Keratinocyte (primary cell): ENCODE results near the gene ATP12A. TPM values are rescaled to one million over a fixed set of nuclear protein-coding genes. Genes with fewer than 3 reads are reported as not detected.
A peak's percentile ranks its signal among the peaks of the same experiment; 100 is the strongest.

Experiments used
- DNase-seq: peaks from one replicate; pipeline ENCODE4 v3.0.0-alpha.2; 2011; ENCODE audit warnings: low read depth, missing footprints, low spot score
- FAIRE-seq: peaks from 2 replicates; lab custom pipeline; 2011; peaks lifted over from hg19 to GRCh38; lab: Jason Lieb, UNC
- H2AFZ ChIP-seq: 2 replicates; pipeline ENCODE4 v1.6.0; 2012; ENCODE audit warnings: low read length, control low read depth, inconsistent platforms; ENCODE audit not compliant: control insufficient read depth
- H3K27ac ChIP-seq: 2 replicates; pipeline ENCODE4 v1.5.1; 2011; ENCODE audit warnings: low read length; ENCODE audit not compliant: control insufficient read depth, insufficient read depth
- H3K27me3 ChIP-seq: 3 replicates; pipeline ENCODE4 v1.6.0; 2011; ENCODE audit warnings: low read length; ENCODE audit not compliant: control insufficient read depth, insufficient read depth; ENCODE audit errors: extremely low read depth
- H3K36me3 ChIP-seq, 2 experiments: 2 replicates in 1 of 2; 3 replicates in 1 of 2; pipeline ENCODE4 v1.5.1; 2011; ENCODE audit warnings: low read length in 2 of 2, mild to moderate bottlenecking in 1 of 2; ENCODE audit not compliant: control insufficient read depth in 2 of 2, insufficient read depth in 2 of 2; ENCODE audit errors: extremely low read depth in 1 of 2
- H3K4me1 ChIP-seq: 3 replicates; pipeline ENCODE4 v1.5.1; 2011; ENCODE audit warnings: low read length; ENCODE audit not compliant: control insufficient read depth, insufficient read depth; ENCODE audit errors: extremely low read depth
- H3K4me2 ChIP-seq: 3 replicates; pipeline ENCODE4 v1.6.0; 2011; ENCODE audit warnings: low read depth, low read length; ENCODE audit not compliant: control insufficient read depth, insufficient read depth; ENCODE audit errors: extremely low read depth
- H3K4me3 ChIP-seq, 3 experiments: fragments of 200-600 bp in 1 of 3; sonication (generic) in 1 of 3; 2 replicates in 2 of 3; 3 replicates in 1 of 3; pipeline ENCODE4 v1.5.1; 2011 to 2016; ENCODE audit warnings: low read length in 3 of 3, mild to moderate bottlenecking in 3 of 3, control low read depth in 2 of 3, inconsistent platforms in 1 of 3, low read depth in 1 of 3, mixed read lengths in 1 of 3, mixed run types in 1 of 3, moderate library complexity in 1 of 3; ENCODE audit not compliant: control insufficient read depth in 2 of 3, insufficient read depth in 2 of 3; ENCODE audit errors: extremely low read depth in 1 of 3
- H3K79me2 ChIP-seq: 2 replicates; pipeline ENCODE4 v1.6.0; 2012; ENCODE audit warnings: low read length; ENCODE audit not compliant: control insufficient read depth, insufficient read depth
- H3K9ac ChIP-seq: 3 replicates; pipeline ENCODE4 v1.6.0; 2011; ENCODE audit warnings: low read length; ENCODE audit not compliant: control insufficient read depth, insufficient read depth; ENCODE audit errors: extremely low read depth
- H3K9me1 ChIP-seq: 3 replicates; pipeline ENCODE4 v1.6.0; 2011; ENCODE audit warnings: low read length; ENCODE audit not compliant: control insufficient read depth, insufficient read depth; ENCODE audit errors: extremely low read depth
- H3K9me3 ChIP-seq: 2 replicates; pipeline ENCODE4 v1.5.1; 2012; ENCODE audit warnings: low read depth, low read length; ENCODE audit not compliant: control insufficient read depth
- H4K20me1 ChIP-seq: 3 replicates; pipeline ENCODE4 v1.6.0; 2011; ENCODE audit warnings: low read length; ENCODE audit not compliant: control insufficient read depth, insufficient read depth; ENCODE audit errors: extremely low read depth
- EZH2 ChIP-seq: IDR thresholded peaks from one replicate; pipeline ENCODE4 v1.6.1; 2012; ENCODE audit warnings: inconsistent platforms, mild to moderate bottlenecking, low read length, moderate library complexity
- dilution Hi-C: fragments of 300-500 bp; cut with MboI; formaldehyde crosslinking; loops from one replicate; pipeline ENCODE4 v1.7.0; 2020; ENCODE audit warnings: low sequenced_read_pairs; ENCODE audit not compliant: extremely low pct_ligation_motif_present
- polyA plus RNA-seq, 5 experiments: library from polyadenylated mRNA; depleted of rRNA in 3 of 5; stranded (reverse) in 3 of 5; stranded (forward) in 1 of 5; unstranded in 1 of 5; fragments of >200 nt; gene quantifications; 1 replicate in 1 of 5; 2 replicates in 3 of 5; 3 replicates in 1 of 5; pipeline versions ENCODE4 v1.2.1 to v1.2.3, GENCODE V29; 2011 to 2012; ENCODE audit warnings: missing spikeins in 2 of 5, low read depth in 1 of 5, low replicate concordance in 1 of 5
- TF ChIP-seq, protein P1 (sequence below), 3 experiments: IDR thresholded peaks in 1 of 3; conservative IDR thresholded peaks in 1 of 3; optimal IDR thresholded peaks in 1 of 3; 2 replicates in 2 of 3; 3 replicates in 1 of 3; pipeline versions ENCODE3 to v1.5.1; 2011; ENCODE audit warnings: low read length in 3 of 3, mild to moderate bottlenecking in 3 of 3, moderate library complexity in 2 of 3, control low read depth in 1 of 3, inconsistent platforms in 1 of 3; ENCODE audit not compliant: insufficient read depth in 2 of 3; ENCODE audit errors: extremely low read depth in 1 of 3

Gene ATP12A
- polyA plus RNA-seq, 1 donor (not counting 4 experiments of a cell fraction or from before 2014, with no cell fraction given), result 0.79 TPM

DNA sequence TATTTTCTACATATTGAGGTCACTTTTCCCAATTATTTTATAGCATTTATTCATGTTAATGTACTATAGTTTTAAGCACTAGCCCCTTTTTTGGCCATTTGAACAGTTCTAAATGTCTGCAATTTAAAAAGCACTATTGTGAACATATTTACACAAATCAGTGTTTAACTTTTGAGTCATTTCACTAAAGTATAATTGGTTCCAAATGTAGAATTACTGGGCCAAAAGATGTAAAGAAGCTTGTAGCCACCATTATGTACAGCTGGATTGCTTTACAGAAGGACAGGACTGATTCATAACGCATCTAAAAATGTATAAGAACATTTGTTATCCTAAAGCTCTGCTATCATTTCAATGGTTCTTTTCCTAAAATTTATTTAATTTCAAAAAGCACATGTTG is 16.6 kb upstream of the ATP12A start:
- Histone ChIP-seq H3K9ac (no peak overlapping the region), H3K4me3 (no peak overlapping the region), H3K27me3 (no peaks in the 10 kb centered on the region), H4K20me1 (no peaks in the 10 kb centered on the region), H3K27ac (no peak overlapping the region), H2AFZ (no peak overlapping the region), H3K79me2 (no peaks in the 10 kb centered on the region), H3K9me1 (no peaks in the 10 kb centered on the region), H3K4me2 (no peak overlapping the region), H3K9me3 (no peaks in the 10 kb centered on the region), H3K4me1 (peaks cover 22% of the 10 kb centered on the region), H3K36me3 (no peaks in the 10 kb centered on the region)
- no peak for FAIRE-seq
- no peak for DNase-seq
- TF ChIP-seq, protein P1, sequence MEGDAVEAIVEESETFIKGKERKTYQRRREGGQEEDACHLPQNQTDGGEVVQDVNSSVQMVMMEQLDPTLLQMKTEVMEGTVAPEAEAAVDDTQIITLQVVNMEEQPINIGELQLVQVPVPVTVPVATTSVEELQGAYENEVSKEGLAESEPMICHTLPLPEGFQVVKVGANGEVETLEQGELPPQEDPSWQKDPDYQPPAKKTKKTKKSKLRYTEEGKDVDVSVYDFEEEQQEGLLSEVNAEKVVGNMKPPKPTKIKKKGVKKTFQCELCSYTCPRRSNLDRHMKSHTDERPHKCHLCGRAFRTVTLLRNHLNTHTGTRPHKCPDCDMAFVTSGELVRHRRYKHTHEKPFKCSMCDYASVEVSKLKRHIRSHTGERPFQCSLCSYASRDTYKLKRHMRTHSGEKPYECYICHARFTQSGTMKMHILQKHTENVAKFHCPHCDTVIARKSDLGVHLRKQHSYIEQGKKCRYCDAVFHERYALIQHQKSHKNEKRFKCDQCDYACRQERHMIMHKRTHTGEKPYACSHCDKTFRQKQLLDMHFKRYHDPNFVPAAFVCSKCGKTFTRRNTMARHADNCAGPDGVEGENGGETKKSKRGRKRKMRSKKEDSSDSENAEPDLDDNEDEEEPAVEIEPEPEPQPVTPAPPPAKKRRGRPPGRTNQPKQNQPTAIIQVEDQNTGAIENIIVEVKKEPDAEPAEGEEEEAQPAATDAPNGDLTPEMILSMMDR (optimal IDR thresholded peaks at IDR 0.05 in 1 of 3, IDR thresholded peaks at IDR 0.05 in 1 of 3, conservative IDR thresholded peaks at IDR 0.05 in 1 of 3; ENCODE audit: extremely low read depth in 1 of 3, insufficient read depth in 2 of 3, low read length in 3 of 3), result no peak
- no peak for TF ChIP-seq EZH2
- dilution Hi-C loops, result no loop called here

DNA sequence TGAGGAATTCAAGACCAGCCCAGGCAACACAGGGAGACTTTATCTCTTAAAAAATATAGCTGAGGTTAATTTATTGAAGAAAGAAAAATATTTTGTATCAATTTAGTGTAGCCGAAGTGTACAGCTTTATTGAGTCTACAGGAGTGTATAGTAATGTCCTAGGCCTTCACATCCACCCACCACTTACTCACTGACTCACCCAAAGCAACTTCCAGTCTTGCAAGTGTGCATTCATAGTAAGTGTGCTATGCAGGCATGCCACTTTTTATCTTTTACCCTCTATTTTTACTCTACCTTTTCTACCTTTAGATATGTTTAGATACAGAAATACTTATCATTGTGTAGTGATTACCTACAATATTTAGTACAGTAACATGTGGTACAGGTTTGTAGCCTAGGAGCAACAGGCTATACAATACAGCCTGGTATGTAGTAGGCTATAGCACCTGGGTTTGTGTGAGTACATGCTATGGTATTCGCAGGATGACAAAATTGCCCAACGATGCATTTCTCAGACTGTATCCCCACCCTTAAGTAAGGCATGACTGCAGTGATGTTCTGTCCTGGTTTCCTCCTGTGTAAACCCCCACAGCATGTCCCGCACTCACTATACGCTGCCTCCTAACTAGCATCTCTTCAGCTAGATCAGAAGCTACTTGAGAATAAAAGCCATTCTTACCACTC is 15.3 kb upstream of the ATP12A start:
- Histone ChIP-seq H3K4me2 (peak overlapping the region; percentile 59), H3K9me3 (no peaks in the 10 kb centered on the region), H3K27me3 (no peaks in the 10 kb centered on the region), H3K9me1 (no peaks in the 10 kb centered on the region), H3K36me3 (no peaks in the 10 kb centered on the region), H3K9ac (peak overlapping the region; percentile 43), H3K4me3 (no peak overlapping the region), H2AFZ (no peak overlapping the region), H3K79me2 (no peaks in the 10 kb centered on the region), H3K27ac (peak overlapping the region; percentile 71), H3K4me1 (peaks cover 34% of the 10 kb centered on the region), H4K20me1 (no peaks in the 10 kb centered on the region)
- TF ChIP-seq EZH2, result no peak
- TF ChIP-seq, protein P1 (optimal IDR thresholded peaks at IDR 0.05 in 1 of 3, IDR thresholded peaks at IDR 0.05 in 1 of 3, conservative IDR thresholded peaks at IDR 0.05 in 1 of 3; ENCODE audit: extremely low read depth in 1 of 3, insufficient read depth in 2 of 3, low read length in 3 of 3), result no peak
- dilution Hi-C loops, result no loop called here
- FAIRE-seq (peak; percentile 100), DNase-seq (peak; percentile 95)
